ENCODE measurements around the gene TSEN54. TPM values are rescaled to one million over a fixed set of nuclear protein-coding genes. Genes with fewer than 3 reads are reported as not detected.

Gene TSEN54
- total RNA-seq, 3 donors from 2014 or later, result 26.3 to 38.0 (median 28.7) TPM

DNA sequence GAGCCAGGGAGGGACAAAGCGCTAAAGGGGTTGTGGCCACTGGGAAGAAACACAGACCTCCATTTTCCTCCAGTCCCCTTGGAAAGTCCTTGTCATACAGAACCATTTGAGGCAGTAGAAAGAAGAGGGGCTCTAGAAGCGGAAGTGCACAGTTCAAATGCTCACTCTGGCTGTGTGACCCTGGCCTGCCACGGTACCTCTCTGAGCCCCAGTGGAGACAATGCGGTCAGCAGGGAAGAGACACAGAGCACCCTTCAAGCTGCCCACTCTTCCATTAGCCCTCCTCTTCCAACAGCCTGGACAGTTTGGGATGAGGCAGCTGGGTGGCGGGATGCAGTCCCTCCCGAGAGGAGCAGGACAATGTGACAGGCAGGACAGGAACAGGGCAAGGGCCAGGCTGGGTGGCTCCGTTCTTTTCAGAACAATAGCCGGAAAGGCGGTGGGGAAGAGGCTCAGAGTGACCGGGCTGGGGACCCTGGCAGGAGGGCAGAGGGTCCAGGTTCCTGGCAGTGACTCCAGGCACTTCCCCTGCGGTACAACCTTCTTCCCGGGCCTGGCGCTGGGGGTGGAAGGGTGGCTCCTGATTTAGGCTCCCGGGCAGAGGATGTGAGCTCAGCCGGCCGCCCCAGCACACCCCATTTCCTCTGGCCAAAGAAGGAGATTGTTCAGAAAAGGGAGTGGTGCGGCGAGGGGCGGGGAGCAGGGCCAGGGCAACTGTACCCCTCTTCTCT lies 6.6 kb upstream of the TSEN54 start:
- intact Hi-C loops (cut with DNase I, micrococcal nuclease), result loop anchor here in 1 of 2 donors (10.0 kb wide), 1 partner anchor 85 kb away; no protein-coding TSS in a partner anchor
- H3K4me3 ChIP-seq, result no peak overlapping the region
- ATAC-seq, result no peak

DNA sequence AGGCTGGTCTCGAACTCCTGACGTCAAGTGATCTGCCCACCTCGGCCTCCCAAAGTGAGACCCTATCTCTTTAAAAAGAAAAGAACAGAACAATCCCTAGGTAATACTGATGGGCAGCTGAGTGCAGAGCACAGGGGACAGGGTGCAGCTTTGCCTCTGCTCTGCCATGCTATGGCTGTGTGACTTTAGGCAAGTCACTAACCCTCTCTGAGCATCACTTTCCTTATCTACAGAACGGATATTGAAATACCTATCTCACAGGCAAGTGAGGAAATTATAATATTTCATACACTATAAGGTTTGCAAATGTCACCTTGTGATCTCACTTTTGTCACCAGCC lies 5.1 kb upstream of the TSEN54 start:
- no peak overlapping the region for H3K4me3 ChIP-seq
- no peak for ATAC-seq
- no peaks in the 10 kb centered on the region for H3K9me3 ChIP-seq
- no peaks in the 10 kb centered on the region for H3K36me3 ChIP-seq (ENCODE audit: low read depth)
- TF ChIP-seq, protein P1, sequence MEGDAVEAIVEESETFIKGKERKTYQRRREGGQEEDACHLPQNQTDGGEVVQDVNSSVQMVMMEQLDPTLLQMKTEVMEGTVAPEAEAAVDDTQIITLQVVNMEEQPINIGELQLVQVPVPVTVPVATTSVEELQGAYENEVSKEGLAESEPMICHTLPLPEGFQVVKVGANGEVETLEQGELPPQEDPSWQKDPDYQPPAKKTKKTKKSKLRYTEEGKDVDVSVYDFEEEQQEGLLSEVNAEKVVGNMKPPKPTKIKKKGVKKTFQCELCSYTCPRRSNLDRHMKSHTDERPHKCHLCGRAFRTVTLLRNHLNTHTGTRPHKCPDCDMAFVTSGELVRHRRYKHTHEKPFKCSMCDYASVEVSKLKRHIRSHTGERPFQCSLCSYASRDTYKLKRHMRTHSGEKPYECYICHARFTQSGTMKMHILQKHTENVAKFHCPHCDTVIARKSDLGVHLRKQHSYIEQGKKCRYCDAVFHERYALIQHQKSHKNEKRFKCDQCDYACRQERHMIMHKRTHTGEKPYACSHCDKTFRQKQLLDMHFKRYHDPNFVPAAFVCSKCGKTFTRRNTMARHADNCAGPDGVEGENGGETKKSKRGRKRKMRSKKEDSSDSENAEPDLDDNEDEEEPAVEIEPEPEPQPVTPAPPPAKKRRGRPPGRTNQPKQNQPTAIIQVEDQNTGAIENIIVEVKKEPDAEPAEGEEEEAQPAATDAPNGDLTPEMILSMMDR (IDR thresholded peaks at IDR 0.05), result no peak
- intact Hi-C loops (cut with DNase I, micrococcal nuclease), result loop anchor here in 1 of 2 donors (10.0 kb wide), 1 partner anchor 86 kb away; no protein-coding TSS in a partner anchor
- peaks cover 26% of the 10 kb centered on the region for H3K4me1 ChIP-seq (ENCODE audit: low read depth)
- DNase-seq, result no peak

More for the DNA sequence above, 6.6 kb upstream of the TSEN54 start:
- H3K36me3 ChIP-seq (ENCODE audit: low read depth), result no peaks in the 10 kb centered on the region
- H3K4me1 ChIP-seq (ENCODE audit: low read depth), result peaks cover 25% of the 10 kb centered on the region
- TF ChIP-seq, protein P1 (IDR thresholded peaks at IDR 0.05), result no peak
- H3K9me3 ChIP-seq, result no peaks in the 10 kb centered on the region
- peak in 1 of 3 donors; percentile 45 for DNase-seq

DNA sequence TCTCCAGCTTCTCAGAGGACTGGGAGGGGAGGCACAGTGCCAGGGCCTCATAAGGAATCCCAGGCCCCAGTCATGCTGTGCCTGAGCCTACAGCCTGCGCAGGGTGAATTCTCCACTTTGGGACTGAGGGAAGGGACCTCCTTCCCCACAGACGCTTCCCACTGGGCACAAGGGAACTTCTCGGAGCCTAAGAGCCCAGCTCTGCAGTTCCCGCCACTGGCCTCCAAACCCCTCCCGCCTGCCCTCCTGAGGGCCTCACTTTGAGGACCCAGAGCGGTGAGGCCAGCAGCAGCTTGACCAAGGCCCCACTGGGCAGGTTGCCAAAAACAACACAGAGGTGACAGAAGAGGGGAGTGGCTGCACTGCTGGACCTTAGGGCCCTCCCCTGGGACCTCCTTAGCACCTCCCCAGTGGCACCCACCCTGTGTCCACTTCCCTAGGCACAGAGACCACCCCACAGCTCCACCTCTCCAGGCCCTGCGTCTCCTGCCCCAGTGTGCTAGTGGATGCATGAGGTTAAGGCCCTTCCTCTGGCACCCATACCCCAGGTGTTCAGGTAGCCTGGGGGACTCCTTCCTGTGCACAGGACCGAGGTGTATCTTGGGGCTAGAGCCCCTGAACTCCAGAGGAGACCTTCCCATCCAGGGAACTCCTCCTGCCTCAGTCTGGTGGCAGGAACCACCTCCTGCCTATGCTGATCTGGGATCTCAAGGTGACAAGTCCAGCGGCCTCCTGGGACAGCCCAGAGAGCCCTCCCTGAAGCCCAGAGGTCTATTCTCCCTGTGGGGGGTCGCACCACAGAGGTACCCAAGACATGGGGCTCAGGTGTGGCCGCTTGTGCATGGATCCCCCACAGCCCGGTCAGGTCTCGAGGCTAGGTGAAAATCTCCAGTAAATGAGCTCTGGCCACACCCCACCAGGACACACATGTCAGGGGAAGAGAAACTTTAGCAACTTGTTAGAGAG lies 4.4 kb upstream of the TSEN54 start:
- peak in 2 of 3 donors; percentile 51 to 55 for DNase-seq
- intact Hi-C loops (cut with DNase I, micrococcal nuclease), result loop anchor here in 1 of 2 donors (10.0 kb wide), 1 partner anchor 87 kb away; no protein-coding TSS in a partner anchor

DNA sequence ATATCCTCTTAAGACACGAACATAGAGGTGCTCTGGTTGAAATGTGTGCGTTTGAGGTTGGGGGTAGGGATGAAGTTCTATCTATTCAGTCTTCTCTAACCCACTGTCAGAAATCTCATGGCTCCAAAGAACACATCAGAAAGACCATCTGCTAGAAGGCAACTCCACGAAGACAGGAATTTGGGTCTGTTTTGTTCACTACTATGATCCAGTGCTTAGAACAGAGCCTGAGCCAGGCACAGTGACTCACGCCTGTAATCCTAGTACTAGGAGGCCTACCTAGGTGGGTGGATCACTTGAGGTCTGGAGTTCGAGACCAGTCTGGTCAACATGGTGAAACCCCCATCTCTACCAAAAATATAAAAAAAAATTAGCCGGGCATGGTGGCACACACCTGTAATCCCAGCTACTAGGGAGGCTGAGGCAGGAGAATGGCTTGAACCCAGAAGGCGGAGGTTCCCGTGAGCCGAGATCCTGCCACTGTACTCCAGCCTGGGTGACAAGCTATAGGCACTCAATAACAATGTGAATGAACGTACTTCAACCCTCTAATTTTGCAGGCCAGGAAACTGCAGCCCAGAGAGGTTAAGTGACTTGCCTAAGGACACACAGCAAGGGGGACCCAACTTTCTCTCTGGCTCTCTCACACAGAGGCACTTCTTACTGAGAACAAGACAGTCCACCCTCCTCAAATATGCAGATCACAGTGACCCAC lies 3.2 kb upstream of the TSEN54 start:
- intact Hi-C loops (cut with DNase I, micrococcal nuclease), result loop anchor here in 1 of 2 donors (10.0 kb wide), 1 partner anchor 88 kb away; no protein-coding TSS in a partner anchor
- ATAC-seq (no peak), DNase-seq (no peak)
- TF ChIP-seq, protein P1 (IDR thresholded peaks at IDR 0.05), result no peak
- Histone ChIP-seq H3K4me3 (no peak overlapping the region), H3K36me3 (ENCODE audit: low read depth) (no peaks in the 10 kb centered on the region), H3K9me3 (no peaks in the 10 kb centered on the region), H3K4me1 (ENCODE audit: low read depth) (peaks cover 35% of the 10 kb centered on the region)

More for the DNA sequence above, 4.4 kb upstream of the TSEN54 start:
- no peak for ATAC-seq
- no peak overlapping the region for H3K4me3 ChIP-seq
- H3K9me3 ChIP-seq, result no peaks in the 10 kb centered on the region
- peaks cover 26% of the 10 kb centered on the region for H3K4me1 ChIP-seq (ENCODE audit: low read depth)
- H3K36me3 ChIP-seq (ENCODE audit: low read depth), result no peaks in the 10 kb centered on the region
- TF ChIP-seq, protein P1 (IDR thresholded peaks at IDR 0.05), result no peak

DNA sequence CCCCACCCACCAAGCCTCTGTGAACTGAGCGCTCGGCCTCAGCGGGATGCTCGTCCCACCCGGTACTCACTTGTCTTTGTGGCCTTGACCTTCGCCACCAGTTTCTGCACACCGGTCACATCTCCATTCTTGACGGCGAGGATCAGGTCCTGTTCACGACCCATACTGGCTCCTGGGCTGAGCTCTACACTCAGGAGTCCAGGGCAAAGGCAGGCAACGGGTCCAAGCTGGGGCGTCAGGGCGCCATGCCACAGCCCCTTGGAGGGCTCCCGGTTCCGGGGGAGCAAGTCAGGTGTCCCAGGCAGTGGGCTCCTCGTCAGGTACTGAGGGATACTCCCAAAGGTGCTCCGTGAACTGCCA lies 2.7 kb upstream of the TSEN54 start:
- Histone ChIP-seq H3K4me1 (ENCODE audit: low read depth) (peaks cover 35% of the 10 kb centered on the region), H3K36me3 (ENCODE audit: low read depth) (no peaks in the 10 kb centered on the region), H3K9me3 (no peaks in the 10 kb centered on the region), H3K4me3 (no peak overlapping the region)
- intact Hi-C loops (cut with DNase I, micrococcal nuclease), result loop anchor here in 1 of 2 donors (10.0 kb wide), 1 partner anchor 89 kb away; no protein-coding TSS in a partner anchor
- TF ChIP-seq, protein P1 (IDR thresholded peaks at IDR 0.05), result no peak
- DNase-seq (peak in 1 of 3 donors; percentile 55), ATAC-seq (no peak)

All from mucosa of descending colon (tissue), 3 donors.